Colonic mucosa (tissue), 4 donors: ENCODE measurements around the gene MAP3K1. TPM values are rescaled to one million over a fixed set of nuclear protein-coding genes. Genes with fewer than 3 reads are reported as not detected.

Source experiments
- DNase-seq: peaks from one replicate; pipeline ENCODE4 v3.0.0-alpha.2; 2020
- H3K27ac ChIP-seq: fragments of 200-600 bp; one replicate; pipeline ENCODE4 v1.8.0; 2021
- H3K27me3 ChIP-seq: fragments of 200-600 bp; one replicate; pipeline ENCODE4 v1.8.0; 2021
- H3K36me3 ChIP-seq: fragments of 200-600 bp; one replicate; pipeline ENCODE4 v1.8.0; 2021
- H3K4me1 ChIP-seq: fragments of 200-600 bp; one replicate; pipeline ENCODE4 v1.8.0; 2021; ENCODE audit warnings: mild to moderate bottlenecking
- H3K4me3 ChIP-seq: fragments of 200-600 bp; one replicate; pipeline ENCODE4 v1.8.0; 2021
- H3K9ac ChIP-seq, 2 donors: one replicate each; pipeline ENCODE4 v1.7.0; 2013; ENCODE audit warnings: control low read depth in 2 of 2, low read depth in 2 of 2, low read length in 2 of 2
- H3K9me3 ChIP-seq: fragments of 200-600 bp; one replicate; pipeline ENCODE4 v1.8.0; 2021
- intact Hi-C: fragments of 100-400 bp; cut with DNase I; formaldehyde crosslinking; loops from one replicate; pipeline ENCODE4 v1.14.1; 2022
- total RNA-seq, 2 donors: library from RNA; stranded (reverse); fragmentation: NEBNext Ultra II Directional in 1 of 2; extraction: Animal tissue kit (Norgen Biotek cat#: 25700) in 1 of 2; gene quantifications; one replicate each; pipeline ENCODE4 v1.2.1, GENCODE V29; 2021
- TF ChIP-seq, protein P1 (sequence below): fragments of 200-600 bp; IDR thresholded peaks from one replicate; pipeline ENCODE4 v1.8.0; 2022; ENCODE audit warnings: antibody characterized with exemption, mild to moderate bottlenecking
- donor health status: healthy.
- donor health status: DM: no; HTN: no; CAD: no.
- donor health status: DM: no; HTN: no; CAD: no.

The MAP3K1 gene
- total RNA-seq, 2 donors from 2014 or later = 12.2 to 12.6 TPM

DNA sequence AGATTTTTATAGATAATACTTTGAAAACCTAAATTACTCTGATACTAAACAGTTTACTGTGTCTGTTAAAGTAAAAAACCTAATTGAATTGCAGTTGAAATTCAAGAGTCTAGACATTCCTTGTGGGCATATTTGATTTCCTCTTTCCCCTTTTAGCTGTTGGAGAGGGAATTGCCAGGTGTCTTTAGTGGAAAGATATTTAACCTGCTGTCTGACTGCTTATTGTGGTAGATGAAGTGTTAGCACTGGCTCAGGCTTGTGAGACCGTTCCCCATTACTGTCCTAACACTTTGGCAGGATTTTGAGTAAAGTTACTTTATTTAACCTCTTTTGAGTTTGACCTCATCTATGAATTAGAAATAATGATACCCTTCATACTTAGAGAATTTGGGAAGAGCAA lies 16.4 kb downstream of the MAP3K1 start:
- Histone ChIP-seq H3K4me3 (no peak overlapping the region), H3K4me1 (no peaks in the 10 kb centered on the region), H3K9me3 (no peaks in the 10 kb centered on the region), H3K9ac (no peak overlapping the region), H3K27ac (no peak overlapping the region), H3K36me3 (no peaks in the 10 kb centered on the region), H3K27me3 (no peaks in the 10 kb centered on the region)
- intact Hi-C loops = no loop called here
- no peak for DNase-seq
- TF ChIP-seq, protein P1, sequence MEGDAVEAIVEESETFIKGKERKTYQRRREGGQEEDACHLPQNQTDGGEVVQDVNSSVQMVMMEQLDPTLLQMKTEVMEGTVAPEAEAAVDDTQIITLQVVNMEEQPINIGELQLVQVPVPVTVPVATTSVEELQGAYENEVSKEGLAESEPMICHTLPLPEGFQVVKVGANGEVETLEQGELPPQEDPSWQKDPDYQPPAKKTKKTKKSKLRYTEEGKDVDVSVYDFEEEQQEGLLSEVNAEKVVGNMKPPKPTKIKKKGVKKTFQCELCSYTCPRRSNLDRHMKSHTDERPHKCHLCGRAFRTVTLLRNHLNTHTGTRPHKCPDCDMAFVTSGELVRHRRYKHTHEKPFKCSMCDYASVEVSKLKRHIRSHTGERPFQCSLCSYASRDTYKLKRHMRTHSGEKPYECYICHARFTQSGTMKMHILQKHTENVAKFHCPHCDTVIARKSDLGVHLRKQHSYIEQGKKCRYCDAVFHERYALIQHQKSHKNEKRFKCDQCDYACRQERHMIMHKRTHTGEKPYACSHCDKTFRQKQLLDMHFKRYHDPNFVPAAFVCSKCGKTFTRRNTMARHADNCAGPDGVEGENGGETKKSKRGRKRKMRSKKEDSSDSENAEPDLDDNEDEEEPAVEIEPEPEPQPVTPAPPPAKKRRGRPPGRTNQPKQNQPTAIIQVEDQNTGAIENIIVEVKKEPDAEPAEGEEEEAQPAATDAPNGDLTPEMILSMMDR = no peak

DNA sequence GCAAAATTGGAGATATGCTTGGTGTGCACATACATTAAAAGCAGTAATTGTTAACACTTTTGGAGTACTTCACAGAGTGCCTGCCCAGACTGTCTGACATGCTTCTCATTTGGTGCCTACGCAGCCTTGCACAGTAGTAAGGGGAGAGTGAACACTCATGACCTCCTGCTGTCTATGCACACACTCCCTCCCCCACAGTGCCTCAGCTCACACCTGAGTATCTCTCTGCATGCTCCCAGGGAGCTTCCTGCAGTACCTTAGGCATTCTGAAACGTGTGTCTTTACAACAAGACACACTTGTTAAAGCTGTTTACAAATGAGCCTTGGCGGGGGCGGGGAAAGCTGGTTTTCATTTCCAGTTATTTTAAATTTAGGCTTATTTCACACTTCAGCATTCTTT lies 18.0 kb downstream of the MAP3K1 start:
- intact Hi-C loops = no loop called here
- H3K36me3 ChIP-seq = no peaks in the 10 kb centered on the region
- H3K9ac ChIP-seq = no peak overlapping the region
- H3K27ac ChIP-seq = no peak overlapping the region
- no peak for DNase-seq
- H3K4me1 ChIP-seq = no peaks in the 10 kb centered on the region
- H3K9me3 ChIP-seq = no peaks in the 10 kb centered on the region
- no peaks in the 10 kb centered on the region for H3K27me3 ChIP-seq
- TF ChIP-seq, protein P1 = no peak
- no peak overlapping the region for H3K4me3 ChIP-seq

DNA sequence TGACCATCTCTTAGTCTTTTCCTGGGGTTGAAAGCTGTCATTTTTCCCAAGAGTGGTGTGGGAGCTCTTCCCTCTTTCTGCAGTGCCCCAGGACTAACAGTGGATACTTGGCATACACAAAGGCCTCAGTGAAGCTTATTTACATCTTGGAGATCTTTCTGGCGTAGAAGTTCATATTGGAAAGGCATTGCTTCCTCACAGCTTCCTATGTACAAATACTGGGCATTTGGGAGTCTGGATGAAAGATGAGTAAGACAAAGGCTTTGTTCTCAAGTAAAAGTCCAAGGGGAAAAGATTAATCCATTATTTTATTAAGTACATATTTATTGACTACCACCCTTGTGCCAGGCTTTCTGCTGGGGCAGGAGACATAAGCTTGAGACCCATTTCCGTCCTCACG lies 22.0 kb downstream of the MAP3K1 start:
- Histone ChIP-seq H3K36me3 (no peaks in the 10 kb centered on the region), H3K9ac (no peak overlapping the region), H3K27me3 (no peaks in the 10 kb centered on the region), H3K9me3 (no peaks in the 10 kb centered on the region), H3K4me1 (no peaks in the 10 kb centered on the region), H3K4me3 (no peak overlapping the region), H3K27ac (no peak overlapping the region)
- TF ChIP-seq, protein P1 = no peak
- DNase-seq = no peak
- intact Hi-C loops = loop anchor here (2.0 kb wide), 1 partner anchor 567 kb away; no protein-coding TSS in a partner anchor

- no peak overlapping the region for H3K9ac ChIP-seq
- TF ChIP-seq, protein P1 = no peak
- H3K4me3 ChIP-seq = no peak overlapping the region
- H3K9me3 ChIP-seq = no peaks in the 10 kb centered on the region
- no peaks in the 10 kb centered on the region for H3K27me3 ChIP-seq
- intact Hi-C loops = loop anchor here (2.0 kb wide), 1 partner anchor 567 kb away; no protein-coding TSS in a partner anchor
- H3K4me1 ChIP-seq = no peaks in the 10 kb centered on the region
- DNase-seq = no peak
- no peak overlapping the region for H3K27ac ChIP-seq
- H3K36me3 ChIP-seq = no peaks in the 10 kb centered on the region
Measured at GRCh38 chr5:56837956-56838355, 22.6 kb downstream of the MAP3K1 start.

GRCh38 chr5:56838409-56839039 lies 23.2 kb downstream of the MAP3K1 start:
- Histone ChIP-seq H3K36me3 (no peaks in the 10 kb centered on the region), H3K27me3 (no peaks in the 10 kb centered on the region), H3K9ac (no peak overlapping the region), H3K27ac (peak overlapping the region; percentile 9), H3K4me3 (no peak overlapping the region), H3K4me1 (no peaks in the 10 kb centered on the region), H3K9me3 (no peaks in the 10 kb centered on the region)
- intact Hi-C loops = no loop called here
- TF ChIP-seq, protein P1 = peak; percentile 37
- DNase-seq = no peak
